WERI-Rb-1 (cell line): ENCODE results near the gene SYTL5.

ENCODE experiments used
- DNase-seq: peaks from one replicate; pipeline ENCODE4 v3.0.0-alpha.2; 2020
- H3K27ac ChIP-seq: fragments of 250-450 bp; sonication (Bioruptor Pico); 2 replicates; pipeline ENCODE4 v1.5.1; 2020; ENCODE audit warnings: mild to moderate bottlenecking, moderate library complexity
- H3K27me3 ChIP-seq: fragments of 250-450 bp; sonication (Bioruptor Pico); 2 replicates; pipeline ENCODE4 v1.5.1; 2021; ENCODE audit warnings: mild to moderate bottlenecking, low read depth, moderate library complexity; ENCODE audit not compliant: insufficient read depth, severe bottlenecking
- H3K36me3 ChIP-seq: fragments of 250-450 bp; sonication (Bioruptor Pico); 2 replicates; pipeline ENCODE4 v1.5.1; 2020; ENCODE audit warnings: mild to moderate bottlenecking, moderate library complexity
- H3K4me3 ChIP-seq: 2 replicates; pipeline ENCODE4 v1.5.1; 2011; ENCODE audit warnings: low read depth, mild to moderate bottlenecking, control low read depth, low read length
- H3K9me3 ChIP-seq: fragments of 250-450 bp; sonication (Bioruptor Pico); 2 replicates; pipeline ENCODE4 v1.5.1; 2021; ENCODE audit warnings: mild to moderate bottlenecking, moderate library complexity; ENCODE audit not compliant: severe bottlenecking
- TF ChIP-seq, protein P1 (sequence below): IDR thresholded peaks from 2 replicates; pipeline ENCODE4 v1.5.1; 2011; ENCODE audit warnings: low read depth, mild to moderate bottlenecking, control low read depth, inconsistent platforms, low read length

Gene SYTL5

DNA sequence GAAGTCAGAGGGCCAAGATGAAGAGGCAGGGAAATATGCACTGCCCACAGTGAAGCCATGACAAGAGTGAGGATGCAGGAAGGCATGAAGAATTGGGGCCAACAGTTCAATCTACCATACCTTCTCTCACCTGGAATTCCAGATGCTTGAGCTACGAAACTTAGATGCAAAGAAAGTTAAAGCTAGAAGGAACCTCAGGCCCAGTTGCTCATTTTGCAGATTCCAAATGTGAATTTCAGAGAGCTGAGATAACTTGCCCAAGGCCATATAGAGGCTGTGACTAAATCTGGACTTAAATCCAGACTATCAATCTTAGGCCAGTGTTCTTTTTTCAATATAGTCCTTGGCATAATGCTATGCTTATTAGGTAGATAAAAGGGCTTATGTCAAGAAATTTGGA, 121.6 kb downstream of the SYTL5 start:
- TF ChIP-seq, protein P1, sequence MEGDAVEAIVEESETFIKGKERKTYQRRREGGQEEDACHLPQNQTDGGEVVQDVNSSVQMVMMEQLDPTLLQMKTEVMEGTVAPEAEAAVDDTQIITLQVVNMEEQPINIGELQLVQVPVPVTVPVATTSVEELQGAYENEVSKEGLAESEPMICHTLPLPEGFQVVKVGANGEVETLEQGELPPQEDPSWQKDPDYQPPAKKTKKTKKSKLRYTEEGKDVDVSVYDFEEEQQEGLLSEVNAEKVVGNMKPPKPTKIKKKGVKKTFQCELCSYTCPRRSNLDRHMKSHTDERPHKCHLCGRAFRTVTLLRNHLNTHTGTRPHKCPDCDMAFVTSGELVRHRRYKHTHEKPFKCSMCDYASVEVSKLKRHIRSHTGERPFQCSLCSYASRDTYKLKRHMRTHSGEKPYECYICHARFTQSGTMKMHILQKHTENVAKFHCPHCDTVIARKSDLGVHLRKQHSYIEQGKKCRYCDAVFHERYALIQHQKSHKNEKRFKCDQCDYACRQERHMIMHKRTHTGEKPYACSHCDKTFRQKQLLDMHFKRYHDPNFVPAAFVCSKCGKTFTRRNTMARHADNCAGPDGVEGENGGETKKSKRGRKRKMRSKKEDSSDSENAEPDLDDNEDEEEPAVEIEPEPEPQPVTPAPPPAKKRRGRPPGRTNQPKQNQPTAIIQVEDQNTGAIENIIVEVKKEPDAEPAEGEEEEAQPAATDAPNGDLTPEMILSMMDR, result no peak
- no peak overlapping the region for H3K4me3 ChIP-seq
- no peaks in the 10 kb centered on the region for H3K36me3 ChIP-seq

DNA sequence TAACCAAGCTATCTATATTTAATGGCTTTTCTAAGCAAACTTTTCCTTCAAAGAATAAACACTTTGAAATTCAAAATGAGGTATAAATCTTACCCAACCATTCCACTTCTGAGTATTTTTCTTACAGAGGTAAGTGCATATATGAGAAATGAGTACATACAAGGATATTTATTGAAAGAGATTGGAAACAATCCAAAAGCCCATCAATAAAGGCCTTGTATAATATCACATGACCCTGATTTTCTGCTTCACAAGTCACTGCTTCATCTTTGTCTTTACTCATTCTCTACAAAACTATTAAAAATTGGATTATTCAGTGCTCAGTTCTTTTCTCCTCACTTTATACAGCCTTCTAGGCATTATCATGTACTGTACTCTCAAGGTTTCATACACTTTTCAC, 123.0 kb downstream of the SYTL5 start:
- H3K9me3 ChIP-seq, result no peaks in the 10 kb centered on the region
- DNase-seq, result no peak
- H3K27me3 ChIP-seq, result no peaks in the 10 kb centered on the region
- TF ChIP-seq, protein P1, result no peak
- H3K27ac ChIP-seq, result no peak overlapping the region
- no peak overlapping the region for H3K4me3 ChIP-seq
- H3K36me3 ChIP-seq, result no peaks in the 10 kb centered on the region

More for the DNA sequence above, 121.6 kb downstream of the SYTL5 start:
- no peak for DNase-seq
- Histone ChIP-seq H3K9me3 (no peaks in the 10 kb centered on the region), H3K27ac (no peak overlapping the region), H3K27me3 (no peaks in the 10 kb centered on the region)

DNA sequence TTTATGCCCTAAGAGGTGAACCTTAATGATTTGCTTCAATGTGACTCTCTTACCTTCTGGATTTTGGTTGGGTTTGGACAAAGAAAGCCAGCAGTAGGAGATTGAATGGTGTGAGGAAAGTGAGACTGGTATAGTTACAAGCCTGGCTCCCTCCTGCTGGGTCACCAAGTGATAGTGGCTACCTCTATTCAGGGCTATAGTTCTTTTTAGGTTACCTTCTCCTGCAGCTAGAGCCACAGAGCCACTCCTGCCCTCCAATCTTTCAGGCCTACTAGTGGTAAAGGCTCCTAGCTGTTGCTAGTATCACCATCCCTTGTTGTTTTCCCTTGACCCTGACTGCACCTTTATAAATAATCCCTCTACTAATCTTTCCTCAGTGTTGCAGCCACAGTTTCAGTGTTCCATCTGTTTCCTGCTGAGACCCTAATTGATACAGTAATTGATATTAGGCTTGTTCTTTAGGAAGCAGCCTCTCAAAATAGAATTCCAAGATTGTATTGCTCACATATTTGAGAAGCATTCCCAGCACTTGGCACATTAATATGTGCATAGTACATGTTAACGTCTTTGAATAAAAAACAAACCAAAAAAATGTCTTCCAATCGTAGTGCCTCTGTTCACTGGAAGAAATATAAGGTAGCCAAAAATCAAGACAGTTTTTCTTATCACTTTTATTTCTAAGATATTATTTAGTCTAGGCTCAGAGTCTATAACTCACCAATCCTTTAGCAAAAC, 132.0 kb downstream of the SYTL5 start:
- no peak overlapping the region for H3K4me3 ChIP-seq
- no peaks in the 10 kb centered on the region for H3K36me3 ChIP-seq
- H3K9me3 ChIP-seq, result no peaks in the 10 kb centered on the region
- peak; percentile 10 for DNase-seq
- no peak overlapping the region for H3K27ac ChIP-seq
- H3K27me3 ChIP-seq, result no peaks in the 10 kb centered on the region
- TF ChIP-seq, protein P1, result no peak

DNA sequence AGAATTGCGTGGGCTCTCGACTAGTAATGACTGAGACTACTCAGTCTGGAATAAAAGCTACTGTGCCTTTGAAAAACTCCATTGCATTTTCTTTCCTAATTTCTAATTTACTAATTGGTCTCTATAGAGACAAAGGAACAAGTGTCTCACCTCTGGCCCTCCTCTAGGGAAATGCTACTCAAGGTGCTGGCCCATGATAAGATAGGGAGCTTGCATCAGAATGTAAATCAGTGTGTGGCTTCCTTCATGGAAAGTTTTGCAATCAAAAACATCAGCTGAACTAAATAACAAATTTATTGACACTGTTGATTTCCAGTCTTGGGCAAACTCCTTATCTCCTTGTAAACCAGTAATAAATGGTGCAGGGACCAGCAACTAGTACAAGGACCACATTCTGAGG, 132.5 kb downstream of the SYTL5 start:
- H3K9me3 ChIP-seq, result no peaks in the 10 kb centered on the region
- no peak overlapping the region for H3K27ac ChIP-seq
- H3K4me3 ChIP-seq, result no peak overlapping the region
- DNase-seq, result no peak
- TF ChIP-seq, protein P1, result no peak
- no peaks in the 10 kb centered on the region for H3K36me3 ChIP-seq
- H3K27me3 ChIP-seq, result no peaks in the 10 kb centered on the region

DNA sequence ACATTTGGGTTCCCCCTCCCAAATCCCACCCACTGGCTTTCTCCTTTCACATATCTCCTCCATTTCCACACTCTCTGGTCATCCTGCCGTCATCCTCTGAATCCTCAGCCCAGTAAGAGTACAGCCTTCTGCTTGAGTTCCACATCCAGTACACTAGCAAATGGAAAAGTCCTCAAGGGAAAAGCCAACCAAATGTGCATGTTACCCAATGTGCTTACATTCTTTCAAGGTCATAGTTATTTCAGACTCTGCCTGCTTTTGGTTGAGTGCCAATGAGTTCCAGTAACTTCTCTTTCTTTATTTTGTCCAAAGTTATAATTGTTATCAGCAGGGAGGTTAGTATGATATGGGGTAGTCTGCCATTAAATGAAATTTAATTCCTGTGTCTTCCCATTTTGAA, 136.3 kb downstream of the SYTL5 start:
- H3K36me3 ChIP-seq, result no peaks in the 10 kb centered on the region
- DNase-seq, result no peak
- no peak overlapping the region for H3K4me3 ChIP-seq
- no peaks in the 10 kb centered on the region for H3K27me3 ChIP-seq
- H3K9me3 ChIP-seq, result no peaks in the 10 kb centered on the region
- no peak overlapping the region for H3K27ac ChIP-seq
- TF ChIP-seq, protein P1, result no peak

DNA sequence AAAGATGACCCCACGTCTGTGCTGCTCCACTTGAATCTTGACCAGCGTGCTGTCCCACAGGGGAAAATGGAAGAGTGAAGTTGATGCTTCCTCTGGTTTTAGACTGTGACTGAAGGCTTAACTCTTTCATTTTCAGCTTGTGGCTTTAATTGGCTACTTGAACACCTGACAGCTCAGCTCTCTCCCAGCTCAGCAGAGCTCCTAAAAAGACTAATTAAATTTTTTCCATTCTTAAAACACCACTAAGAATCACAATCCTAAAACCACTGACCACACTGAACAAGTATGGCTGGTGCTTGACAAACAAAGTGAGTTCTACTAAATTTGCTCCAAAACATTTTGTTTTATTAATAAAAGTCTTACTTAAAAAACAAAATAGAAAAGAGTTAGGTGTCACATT, 142.7 kb downstream of the SYTL5 start:
- TF ChIP-seq, protein P1, result no peak
- no peak for DNase-seq
- no peak overlapping the region for H3K4me3 ChIP-seq

More for the DNA sequence above, 142.7 kb downstream of the SYTL5 start:
- H3K27me3 ChIP-seq, result no peaks in the 10 kb centered on the region
- H3K36me3 ChIP-seq, result no peaks in the 10 kb centered on the region
- H3K9me3 ChIP-seq, result no peaks in the 10 kb centered on the region
- no peak overlapping the region for H3K27ac ChIP-seq
